Endothelial cell (in vitro differentiated cells): Measurements from ENCODE around the gene TMEM35A. TPM values are rescaled to one million over a fixed set of nuclear protein-coding genes. Genes with fewer than 3 reads are reported as not detected.

Source experiments
- DNase-seq: peaks from one replicate; pipeline ENCODE4 v3.0.0; 2021; ENCODE audit warnings: low spot score
- H3K27ac Mint-ChIP-seq: one replicate; pipeline ENCODE4 v1.8.0; 2021; ENCODE audit warnings: mixed read lengths, inconsistent platforms; ENCODE audit not compliant: unreplicated experiment
- H3K27me3 Mint-ChIP-seq: one replicate; pipeline ENCODE4 v1.8.0; 2021; ENCODE audit warnings: mild to moderate bottlenecking, moderate library complexity, mixed read lengths, inconsistent platforms; ENCODE audit not compliant: unreplicated experiment
- H3K36me3 Mint-ChIP-seq: one replicate; pipeline ENCODE4 v1.8.0; 2021; ENCODE audit warnings: mild to moderate bottlenecking, low read depth, mixed read lengths, inconsistent platforms; ENCODE audit not compliant: unreplicated experiment
- H3K4me1 Mint-ChIP-seq: one replicate; pipeline ENCODE4 v1.8.0; 2021; ENCODE audit warnings: mild to moderate bottlenecking, mixed read lengths, inconsistent platforms; ENCODE audit not compliant: unreplicated experiment
- H3K4me3 Mint-ChIP-seq: one replicate; pipeline ENCODE4 v1.8.0; 2021; ENCODE audit warnings: mild to moderate bottlenecking, mixed read lengths, inconsistent platforms; ENCODE audit not compliant: unreplicated experiment
- H3K9me3 Mint-ChIP-seq: one replicate; pipeline ENCODE4 v1.8.0; 2021; ENCODE audit warnings: mixed read lengths, inconsistent platforms; ENCODE audit not compliant: unreplicated experiment
- CTCF ChIP-seq: fragments of 200-600 bp; sonication (generic); IDR thresholded peaks from one replicate; pipeline ENCODE4 v1.5.0; 2021; ENCODE audit warnings: antibody characterized with exemption; ENCODE audit not compliant: unreplicated experiment
- long read RNA-seq: library from polyadenylated mRNA; unstranded; transcript quantifications from one replicate; pipeline ENCODE4 v2.0.0, GENCODE V29; 2020; ENCODE audit not compliant: unreplicated experiment
- total RNA-seq: library from RNA; stranded (reverse); fragmentation: NEBNext Ultra II Directional; extraction: Animal tissue kit (Norgen Biotek cat#: 25700); gene quantifications from one replicate; pipeline ENCODE4 v1.2.1, GENCODE V29; 2021; ENCODE audit not compliant: unreplicated experiment

The TMEM35A gene, protein sequence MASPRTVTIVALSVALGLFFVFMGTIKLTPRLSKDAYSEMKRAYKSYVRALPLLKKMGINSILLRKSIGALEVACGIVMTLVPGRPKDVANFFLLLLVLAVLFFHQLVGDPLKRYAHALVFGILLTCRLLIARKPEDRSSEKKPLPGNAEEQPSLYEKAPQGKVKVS
- 2.6 TPM for total RNA-seq
- long read RNA-seq, partial matches to known transcripts = 0 of 3 reads
- long read RNA-seq, other reads (novel, unspliced or antisense) = 0 of 3 reads

DNA sequence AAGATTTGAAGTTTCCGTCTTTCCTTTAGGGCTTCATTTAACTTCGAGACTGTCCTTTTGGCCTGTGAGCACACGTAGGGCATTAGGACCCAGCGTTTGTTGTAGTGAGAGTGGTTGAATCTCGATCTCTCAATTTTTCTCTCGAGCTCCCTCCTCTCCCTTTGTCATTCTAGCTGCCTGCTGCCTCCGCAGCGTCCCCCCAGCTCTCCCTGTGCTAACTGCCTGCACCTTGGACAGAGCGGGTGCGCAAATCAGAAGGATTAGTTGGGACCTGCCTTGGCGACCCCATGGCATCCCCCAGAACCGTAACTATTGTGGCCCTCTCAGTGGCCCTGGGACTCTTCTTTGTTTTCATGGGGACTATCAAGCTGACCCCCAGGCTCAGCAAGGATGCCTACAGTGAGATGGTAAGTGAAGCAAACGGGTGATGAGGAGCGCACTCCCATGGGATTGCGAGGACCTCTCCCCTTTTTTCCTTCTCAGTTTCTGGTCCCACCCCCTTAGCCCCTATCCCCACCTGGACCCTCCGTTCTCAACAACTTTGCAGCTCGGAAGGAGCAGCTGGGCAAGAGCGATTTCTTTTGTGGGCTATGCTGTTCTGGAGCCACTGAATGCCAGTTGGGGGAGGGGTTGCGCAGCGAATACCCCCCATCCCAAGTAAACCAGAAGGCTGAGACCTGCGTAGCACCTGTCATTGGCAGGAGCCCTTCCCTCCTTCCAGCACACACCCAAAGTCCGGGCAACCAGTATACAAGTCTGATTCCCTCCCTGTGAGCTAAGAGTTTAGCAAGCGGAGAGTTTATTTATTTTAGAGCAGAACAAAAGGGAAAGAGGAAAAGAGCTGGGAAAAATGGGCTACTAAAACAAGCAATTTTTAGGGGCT is at the start of gene TMEM35A:
Gene TMEM35A (plus strand): TSS at position 164 of the 883 bp plus-strand sequence. CDS start 124 bp downstream, at position 288.
- DNase-seq = peak; percentile 4
- H3K27me3 Mint-ChIP-seq = no peaks in the 10 kb centered on the region
- H3K9me3 Mint-ChIP-seq = no peaks in the 10 kb centered on the region
- H3K4me3 Mint-ChIP-seq = peak within 1 kb of the TSS; percentile 89
- peaks cover 8% of the 10 kb centered on the region for H3K4me1 Mint-ChIP-seq
- H3K36me3 Mint-ChIP-seq = no peaks in the 10 kb centered on the region
- H3K27ac Mint-ChIP-seq = no peak within 1 kb of the TSS
- TF ChIP-seq CTCF = no peak

- H3K27ac Mint-ChIP-seq = no peak overlapping the region
- H3K27me3 Mint-ChIP-seq = peaks cover 1% of the 10 kb centered on the region
- no peak overlapping the region for H3K4me3 Mint-ChIP-seq
- TF ChIP-seq CTCF = no peak
- H3K36me3 Mint-ChIP-seq = peaks cover 17% of the 10 kb centered on the region
- H3K9me3 Mint-ChIP-seq = no peaks in the 10 kb centered on the region
- H3K4me1 Mint-ChIP-seq = no peaks in the 10 kb centered on the region
- DNase-seq = no peak
Observed at GRCh38 chrX:101029665-101030064, 49.0 kb upstream of the TMEM35A start.

- H3K9me3 Mint-ChIP-seq = no peaks in the 10 kb centered on the region
- H3K36me3 Mint-ChIP-seq = peaks cover 3% of the 10 kb centered on the region
- no peaks in the 10 kb centered on the region for H3K27me3 Mint-ChIP-seq
Observed at GRCh38 chrX:101037231-101037630, 41.4 kb upstream of the TMEM35A start.

DNA sequence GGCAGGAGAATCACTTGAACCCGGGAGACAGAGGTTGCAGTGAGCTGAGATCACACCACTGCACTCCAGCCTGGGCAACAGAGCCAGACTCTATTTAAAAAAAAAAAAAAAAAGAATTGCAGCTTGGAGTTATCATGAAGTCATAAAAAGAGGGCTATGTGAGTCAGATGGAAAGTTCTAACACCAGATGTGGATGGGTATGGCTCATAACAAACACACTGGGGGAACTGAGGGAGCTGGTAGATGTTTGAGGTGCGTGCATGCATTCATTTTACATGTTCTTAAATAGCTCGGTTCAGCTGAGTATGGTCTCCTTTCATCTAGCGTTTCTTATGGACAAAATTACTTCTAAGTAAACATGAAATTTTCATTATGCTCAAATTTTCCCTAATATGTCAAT is 38.5 kb upstream of the TMEM35A start:
- no peaks in the 10 kb centered on the region for H3K27me3 Mint-ChIP-seq
- H3K4me1 Mint-ChIP-seq = no peaks in the 10 kb centered on the region
- H3K4me3 Mint-ChIP-seq = no peak overlapping the region
- no peaks in the 10 kb centered on the region for H3K9me3 Mint-ChIP-seq
- no peak overlapping the region for H3K27ac Mint-ChIP-seq
- no peak for TF ChIP-seq CTCF
- DNase-seq = no peak
- peaks cover 3% of the 10 kb centered on the region for H3K36me3 Mint-ChIP-seq

More at GRCh38 chrX:101037231-101037630, 41.4 kb upstream of the TMEM35A start:
- no peak for TF ChIP-seq CTCF
- H3K4me1 Mint-ChIP-seq = no peaks in the 10 kb centered on the region
- DNase-seq = no peak
- H3K4me3 Mint-ChIP-seq = no peak overlapping the region
- no peak overlapping the region for H3K27ac Mint-ChIP-seq

GRCh38 chrX:101051153-101051548 is 27.5 kb upstream of the TMEM35A start:
- Mint-ChIP-seq H3K27me3 (peaks cover 1% of the 10 kb centered on the region), H3K4me3 (peak overlapping the region; percentile 90), H3K9me3 (no peaks in the 10 kb centered on the region), H3K27ac (peak overlapping the region; percentile 70), H3K4me1 (peaks cover 8% of the 10 kb centered on the region), H3K36me3 (no peaks in the 10 kb centered on the region)
- TF ChIP-seq CTCF = no peak
- no peak for DNase-seq
